ENCODE results near the gene MT1G.

The MT1G gene

GRCh38 chr16:56691885-56692284 lies 24.0 kb upstream of the MT1G start:
- no peak for TF ChIP-seq CTCF (IDR thresholded peaks at IDR 0.05)

- TF ChIP-seq CTCF (IDR thresholded peaks at IDR 0.05): no peak
Measured at GRCh38 chr16:56690420-56691122, 22.7 kb upstream of the MT1G start.

GRCh38 chr16:56689171-56689570 lies 21.3 kb upstream of the MT1G start:
- TF ChIP-seq CTCF (IDR thresholded peaks at IDR 0.05): no peak

- no peak for TF ChIP-seq CTCF (IDR thresholded peaks at IDR 0.05)
Measured at GRCh38 chr16:56688762-56689161, 20.9 kb upstream of the MT1G start.

GRCh38 chr16:56686758-56687157 lies 18.9 kb upstream of the MT1G start:
- TF ChIP-seq CTCF (IDR thresholded peaks at IDR 0.05): no peak

- no peak for TF ChIP-seq CTCF (IDR thresholded peaks at IDR 0.05)
Measured at GRCh38 chr16:56684926-56685590, 17.2 kb upstream of the MT1G start.

GRCh38 chr16:56684256-56684925 lies 16.5 kb upstream of the MT1G start:
- TF ChIP-seq CTCF (IDR thresholded peaks at IDR 0.05): no peak

Measured in LNCAP (cell line).